Middle frontal gyrus (tissue), 1 donor: Measurements from ENCODE around the gene METTL24.
"Not testable (repeated sequence)": the region's sequence is repeated elsewhere in the genome, so short reads cannot be mapped to it uniquely, and the experiment has no call there.

ENCODE experiments used
- DNase-seq: peaks from one replicate; pipeline ENCODE4 v3.0.0-alpha.2; 2015; ENCODE audit warnings: low spot score; ENCODE audit errors: extremely low spot score

METTL24 gene

GRCh38 chr6:110360676-110361075 lies 2.5 kb upstream of the METTL24 start:
- no peak for DNase-seq

- DNase-seq = no peak
Observed at GRCh38 chr6:110359556-110359955, 1.4 kb upstream of the METTL24 start.

- DNase-seq = no peak
Observed at GRCh38 chr6:110358553-110359160, 508 bp upstream of the METTL24 start.

- DNase-seq = no peak
Observed at GRCh38 chr6:110357298-110357663, 868 bp downstream of the METTL24 start.

GRCh38 chr6:110356778-110357177 lies 1.4 kb downstream of the METTL24 start:
- no peak for DNase-seq

GRCh38 chr6:110355727-110356126 lies 2.4 kb downstream of the METTL24 start:
- DNase-seq = peak; percentile 49

GRCh38 chr6:110355022-110355421 lies 3.1 kb downstream of the METTL24 start:
- DNase-seq = no peak

GRCh38 chr6:110354153-110354552 lies 4.0 kb downstream of the METTL24 start:
- no peak for DNase-seq

GRCh38 chr6:110353457-110354001 lies 4.6 kb downstream of the METTL24 start:
- DNase-seq = no peak

- DNase-seq = no peak
Observed at GRCh38 chr6:110352563-110353262, 5.4 kb downstream of the METTL24 start.

GRCh38 chr6:110351986-110352385 lies 6.2 kb downstream of the METTL24 start:
- DNase-seq = no peak

- DNase-seq = no peak
Observed at GRCh38 chr6:110351546-110351945, 6.6 kb downstream of the METTL24 start.

- not testable (repeated sequence) for DNase-seq
Observed at GRCh38 chr6:110350593-110350992, 7.6 kb downstream of the METTL24 start.

GRCh38 chr6:110348961-110349690 lies 9.0 kb downstream of the METTL24 start:
- no peak for DNase-seq

GRCh38 chr6:110345025-110345424 lies 13.1 kb downstream of the METTL24 start:
- no peak for DNase-seq

GRCh38 chr6:110342759-110343158 lies 15.4 kb downstream of the METTL24 start:
- DNase-seq = no peak

GRCh38 chr6:110341663-110342596 lies 16.2 kb downstream of the METTL24 start:
- no peak for DNase-seq

GRCh38 chr6:110341067-110341466 lies 17.1 kb downstream of the METTL24 start:
- DNase-seq = no peak

- DNase-seq = no peak
Observed at GRCh38 chr6:110340392-110340965, 17.7 kb downstream of the METTL24 start.

GRCh38 chr6:110338820-110339470 lies 19.2 kb downstream of the METTL24 start:
- DNase-seq = no peak
